Ectodermal cell (in vitro differentiated cells): ENCODE results near the gene ENTREP3.
"Not testable (repeated sequence)": the region's sequence is repeated elsewhere in the genome, so short reads cannot be mapped to it uniquely, and the experiment has no call there.

Source experiments
- H3K27ac ChIP-seq: 2 replicates; pipeline ENCODE4 v1.7.0; 2013; ENCODE audit warnings: mild to moderate bottlenecking, low read depth, low read length; ENCODE audit not compliant: insufficient read depth, poor library complexity, severe bottlenecking
- H3K27me3 ChIP-seq: 2 replicates; pipeline ENCODE4 v1.7.0; 2013; ENCODE audit warnings: mild to moderate bottlenecking, low read length; ENCODE audit not compliant: insufficient read depth, control insufficient read depth, poor library complexity, severe bottlenecking
- H3K36me3 ChIP-seq: one replicate; pipeline ENCODE4 v1.7.0; 2013; ENCODE audit warnings: low read length; ENCODE audit not compliant: control insufficient read depth, insufficient read depth
- H3K4me1 ChIP-seq: one replicate; pipeline ENCODE4 v1.7.0; 2013; ENCODE audit warnings: low read length; ENCODE audit not compliant: control insufficient read depth, insufficient read depth
- H3K4me3 ChIP-seq: 2 replicates; pipeline ENCODE4 v1.7.0; 2013; ENCODE audit warnings: low read depth, low read length, control low read depth; ENCODE audit not compliant: insufficient read depth
- H3K9me3 ChIP-seq: 2 replicates; pipeline ENCODE4 v1.7.0; 2013; ENCODE audit warnings: mild to moderate bottlenecking, low read length, moderate library complexity; ENCODE audit not compliant: control insufficient read depth
- WGBS, 2 experiments: methylation state at CpG; one replicate each; pipeline ENCODE4 v1.1.7; 2013; ENCODE audit warnings: missing lambda C conversion rate in 2 of 2; 5-methylcytosine and 5-hydroxymethylcytosine counted together

ENTREP3 gene

GRCh38 chr1:155294520-155295182, 39.4 kb upstream of the ENTREP3 start:
- Histone ChIP-seq H3K27ac (no peak overlapping the region), H3K4me3 (peak overlapping the region; percentile 40), H3K9me3 (no peaks in the 10 kb centered on the region), H3K36me3 (no peaks in the 10 kb centered on the region), H3K27me3 (peaks cover 48% of the 10 kb centered on the region), H3K4me1 (no peaks in the 10 kb centered on the region)
- 47 to 50% methylated on average over 46 of the region's 46 CpGs for WGBS, 2 experiments

GRCh38 chr1:155293086-155293749, 37.9 kb upstream of the ENTREP3 start:
- Histone ChIP-seq H3K9me3 (no peaks in the 10 kb centered on the region), H3K4me3 (no peak overlapping the region), H3K27me3 (peaks cover 48% of the 10 kb centered on the region), H3K27ac (no peak overlapping the region), H3K36me3 (no peaks in the 10 kb centered on the region), H3K4me1 (no peaks in the 10 kb centered on the region)
- 89 to 90% methylated on average over 17 of the region's 17 CpGs for WGBS, 2 experiments

- peaks cover 34% of the 10 kb centered on the region for H3K27me3 ChIP-seq
- H3K27ac ChIP-seq, H3K4me1 ChIP-seq, H3K9me3 ChIP-seq, H3K36me3 ChIP-seq, H3K4me3 ChIP-seq: not testable (repeated sequence)
- 88 to 89% methylated on average over 10 of the region's 10 CpGs for WGBS, 2 experiments
These were observed 35.7 kb upstream of the ENTREP3 start for GRCh38 chr1:155291006-155291405.

- Histone ChIP-seq H3K36me3 (no peaks in the 10 kb centered on the region), H3K9me3 (no peaks in the 10 kb centered on the region), H3K27me3 (peaks cover 5% of the 10 kb centered on the region), H3K4me3 (no peak overlapping the region), H3K27ac (no peak overlapping the region), H3K4me1 (no peaks in the 10 kb centered on the region)
- 93% methylated on average over 21 of the region's 21 CpGs for WGBS, 2 experiments
These were observed 32.8 kb upstream of the ENTREP3 start for GRCh38 chr1:155287987-155288543.

GRCh38 chr1:155286544-155286943, 31.3 kb upstream of the ENTREP3 start:
- 91 to 93% methylated on average over 2 of the region's 2 CpGs for WGBS, 2 experiments
- no peaks in the 10 kb centered on the region for H3K36me3 ChIP-seq
- no peaks in the 10 kb centered on the region for H3K27me3 ChIP-seq
- H3K27ac ChIP-seq, result no peak overlapping the region
- no peaks in the 10 kb centered on the region for H3K9me3 ChIP-seq
- H3K4me1 ChIP-seq, result no peaks in the 10 kb centered on the region
- no peak overlapping the region for H3K4me3 ChIP-seq

- Histone ChIP-seq H3K9me3 (no peaks in the 10 kb centered on the region), H3K4me3 (no peak overlapping the region), H3K27me3 (no peaks in the 10 kb centered on the region), H3K36me3 (no peaks in the 10 kb centered on the region), H3K27ac (no peak overlapping the region), H3K4me1 (no peaks in the 10 kb centered on the region)
- 96% methylated on average over 18 of the region's 18 CpGs for WGBS, 2 experiments
These were observed 30.4 kb upstream of the ENTREP3 start for GRCh38 chr1:155285631-155286044.

- H3K4me1 ChIP-seq, result no peaks in the 10 kb centered on the region
- no peak overlapping the region for H3K27ac ChIP-seq
- 93 to 95% methylated on average over 14 of the region's 14 CpGs for WGBS, 2 experiments
- H3K9me3 ChIP-seq, result no peaks in the 10 kb centered on the region
- no peaks in the 10 kb centered on the region for H3K27me3 ChIP-seq
- no peak overlapping the region for H3K4me3 ChIP-seq
- H3K36me3 ChIP-seq, result no peaks in the 10 kb centered on the region
These were observed 29.8 kb upstream of the ENTREP3 start for GRCh38 chr1:155285063-155285462.

- H3K36me3 ChIP-seq, result no peaks in the 10 kb centered on the region
- H3K27ac ChIP-seq, result no peak overlapping the region
- H3K27me3 ChIP-seq, result no peaks in the 10 kb centered on the region
- H3K4me1 ChIP-seq, result peaks cover under 1% of the 10 kb centered on the region
- H3K4me3 ChIP-seq, result no peak overlapping the region
- WGBS, 2 experiments, result 94% methylated on average over 12 of the region's 12 CpGs
- H3K9me3 ChIP-seq, result no peaks in the 10 kb centered on the region
These were observed 29.2 kb upstream of the ENTREP3 start for GRCh38 chr1:155284476-155284875.

- Histone ChIP-seq H3K27me3 (peaks cover 4% of the 10 kb centered on the region), H3K9me3 (no peaks in the 10 kb centered on the region), H3K4me3 (no peak overlapping the region), H3K27ac (no peak overlapping the region), H3K36me3 (no peaks in the 10 kb centered on the region), H3K4me1 (peaks cover 14% of the 10 kb centered on the region)
- WGBS, 2 experiments, result 93 to 95% methylated on average over 25 to 29 of the region's 29 CpGs
These were observed 27.3 kb upstream of the ENTREP3 start for GRCh38 chr1:155282488-155283091.

- Histone ChIP-seq H3K9me3 (no peaks in the 10 kb centered on the region), H3K4me3 (no peak overlapping the region), H3K27me3 (peaks cover 8% of the 10 kb centered on the region), H3K4me1 (peaks cover 14% of the 10 kb centered on the region), H3K27ac (no peak overlapping the region), H3K36me3 (no peaks in the 10 kb centered on the region)
- WGBS, 2 experiments, result 57 to 66% methylated on average over 2 of the region's 2 CpGs
These were observed 24.0 kb upstream of the ENTREP3 start for GRCh38 chr1:155279268-155279667.
